AG08395 (cell line): Measurements from ENCODE around the gene CD300E.
"Not testable (repeated sequence)": the region's sequence is repeated elsewhere in the genome, so short reads cannot be mapped to it uniquely, and the experiment has no call there.

Experiments used
- DNase-seq: peaks from one replicate; pipeline ENCODE4 v3.0.0; 2012; ENCODE audit warnings: mixed read lengths, low spot score

Gene CD300E

GRCh38 chr17:74599023-74599399 lies 24.5 kb downstream of the CD300E start:
- no peak for DNase-seq

DNA sequence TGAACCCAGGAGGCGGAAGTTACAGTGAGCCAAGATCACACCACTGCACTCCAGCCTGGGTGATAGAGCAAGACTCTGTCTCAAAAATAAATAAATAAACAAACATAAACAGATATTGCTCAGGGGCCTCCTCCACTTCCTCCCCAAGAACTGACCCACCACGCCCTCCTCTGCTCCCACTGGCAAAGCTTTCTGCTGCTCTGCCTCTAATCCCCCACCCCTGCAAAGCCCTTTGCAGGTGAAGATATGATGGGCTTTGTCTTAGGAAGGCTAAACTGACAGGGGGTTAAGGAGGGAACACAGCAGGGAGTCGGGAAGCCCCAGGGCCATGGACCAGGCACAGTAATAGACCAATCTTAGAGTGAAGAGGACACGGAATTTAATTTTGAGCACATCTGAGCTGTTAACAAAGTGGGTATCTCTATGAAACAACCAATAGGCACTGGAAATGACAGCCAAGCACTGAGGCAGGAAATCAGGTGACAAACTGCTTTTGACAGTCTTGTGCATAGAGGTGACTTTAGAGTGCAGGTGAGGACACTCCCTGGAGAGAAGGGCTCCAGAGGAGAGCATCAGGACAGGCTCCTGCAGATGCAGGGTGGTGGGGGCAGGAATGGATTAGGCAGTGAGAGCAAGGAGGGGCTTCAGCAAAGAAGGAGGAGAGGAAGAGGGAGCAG lies 25.1 kb downstream of the CD300E start:
- DNase-seq, result no peak

- DNase-seq, result no peak
These were observed 26.3 kb downstream of the CD300E start for GRCh38 chr17:74597069-74597790.

DNA sequence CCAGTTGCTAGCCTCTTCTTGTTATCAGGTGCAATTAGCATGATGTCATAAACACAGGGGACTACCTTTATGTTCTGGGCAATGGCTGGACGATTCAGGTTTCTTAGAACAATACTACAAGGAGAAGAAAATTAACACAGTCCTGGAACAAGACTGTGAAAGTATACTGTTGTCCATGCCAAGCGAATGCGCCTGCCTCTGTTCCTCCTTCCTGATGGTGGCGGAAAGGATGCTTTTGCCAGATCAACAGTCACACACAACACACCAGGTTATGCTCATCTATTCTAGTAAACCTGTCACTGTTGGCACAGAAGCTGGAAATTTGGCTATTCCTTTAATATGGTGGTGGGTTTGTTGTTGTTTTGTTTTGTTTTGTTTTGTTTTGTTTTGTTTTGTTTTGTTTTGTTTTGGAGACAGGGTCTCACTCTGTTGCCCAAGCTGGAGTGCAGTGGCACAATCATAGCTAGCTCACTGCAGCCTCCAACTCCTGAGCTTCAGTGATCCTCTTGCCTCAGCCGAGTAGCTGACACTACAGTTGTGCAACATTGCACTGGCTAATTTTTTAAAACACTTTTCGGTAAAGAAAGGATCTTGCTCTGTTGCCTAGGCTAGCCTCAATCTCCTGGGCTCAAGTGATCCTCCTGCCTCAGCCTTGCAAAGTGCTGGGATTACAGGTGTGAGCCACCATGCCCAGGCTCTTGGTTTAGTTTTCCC lies 28.3 kb downstream of the CD300E start:
- DNase-seq, result no peak

DNA sequence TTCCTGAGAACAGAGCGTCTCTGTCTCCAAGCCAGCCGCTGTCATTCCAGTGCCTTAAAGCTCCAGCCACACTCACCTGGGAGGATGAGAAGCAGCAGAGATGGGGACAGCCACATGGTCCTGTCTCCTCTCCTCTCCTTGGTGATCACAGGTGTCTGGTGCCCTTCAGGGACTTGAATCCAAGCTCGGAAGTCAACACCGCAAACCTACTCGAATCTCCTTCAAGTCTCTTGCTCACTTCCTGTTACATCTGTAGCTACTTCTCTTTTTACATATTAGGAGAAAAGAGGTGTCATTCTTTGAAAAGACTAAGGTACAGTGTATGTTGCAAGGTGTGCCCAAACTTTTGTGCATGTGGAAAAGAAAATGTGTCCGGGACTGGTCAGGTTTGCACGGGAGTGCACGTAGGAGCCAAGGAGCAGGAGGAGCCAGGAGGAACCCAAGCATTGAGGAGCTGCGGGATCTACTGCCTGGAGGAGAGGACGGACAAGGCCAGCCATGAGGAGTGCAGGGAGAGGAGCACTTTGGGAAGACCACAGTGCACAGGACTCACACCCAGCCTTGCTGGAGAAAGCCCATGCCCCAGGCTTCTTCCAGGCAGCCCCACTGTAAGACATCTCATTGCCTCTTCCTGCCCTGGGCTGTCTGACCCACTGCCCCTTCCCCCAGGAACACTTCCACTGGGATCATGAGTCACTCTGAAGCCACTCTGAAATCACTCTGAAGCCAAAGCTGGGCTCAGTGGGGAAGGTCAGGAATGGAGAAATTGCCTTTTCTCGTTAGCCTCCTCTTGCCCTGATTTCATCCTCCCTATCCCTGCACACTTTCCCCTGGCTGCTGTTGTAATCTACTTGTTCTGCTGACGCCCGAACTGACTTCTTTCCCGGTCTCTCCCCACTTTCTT lies 31.2 kb downstream of the CD300E start, which contains the start of gene CD300LD:
Gene CD300LD, minus strand, starts transcription at position 197 of the 904 bp plus-strand sequence. Its CDS starts 81 bp downstream, at position 116.
- DNase-seq, result no peak

- no peak for DNase-seq
These were observed 32.0 kb downstream of the CD300E start for GRCh38 chr17:74591503-74591902.

DNA sequence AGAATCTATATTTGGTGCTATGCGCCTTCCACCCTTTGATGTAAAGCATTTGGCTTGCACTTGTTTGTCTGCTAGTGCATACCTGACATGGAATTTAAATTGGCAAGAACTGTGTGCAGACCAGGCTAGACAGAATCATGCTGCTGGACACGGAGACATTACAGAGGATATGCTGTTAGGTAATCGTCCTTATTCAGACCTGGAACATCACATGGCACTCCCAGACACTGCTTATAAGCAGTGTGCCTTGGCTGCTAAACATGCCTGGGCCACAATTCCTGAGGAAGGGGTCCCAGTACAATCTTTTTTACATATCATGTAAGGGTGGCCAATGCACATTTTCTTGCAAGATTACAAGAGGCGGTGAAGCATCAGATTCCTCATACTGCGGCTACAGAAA lies 37.8 kb downstream of the CD300E start:
- no peak for DNase-seq

- no peak for DNase-seq
These were observed 39.1 kb downstream of the CD300E start for GRCh38 chr17:74584292-74585060.

DNA sequence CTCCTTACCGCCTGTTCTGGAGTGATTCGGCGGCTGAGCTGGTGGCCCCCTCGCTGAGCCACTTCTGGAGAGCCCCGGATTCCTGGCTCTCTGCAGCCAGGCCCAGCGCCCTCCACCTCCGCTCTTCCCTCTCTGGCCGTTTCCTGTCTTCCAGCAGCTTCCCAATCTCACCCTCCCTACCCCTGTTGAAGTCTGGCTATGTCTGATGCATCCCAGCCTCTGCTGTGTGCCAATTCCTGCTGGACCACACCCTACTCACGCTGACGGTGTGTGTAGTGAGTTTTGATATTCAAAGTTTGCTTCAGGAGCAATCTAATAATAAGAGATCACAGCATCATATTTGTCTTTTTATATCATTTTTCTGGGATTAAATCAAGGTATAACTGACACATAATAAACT lies 40.9 kb downstream of the CD300E start:
- no peak for DNase-seq

DNA sequence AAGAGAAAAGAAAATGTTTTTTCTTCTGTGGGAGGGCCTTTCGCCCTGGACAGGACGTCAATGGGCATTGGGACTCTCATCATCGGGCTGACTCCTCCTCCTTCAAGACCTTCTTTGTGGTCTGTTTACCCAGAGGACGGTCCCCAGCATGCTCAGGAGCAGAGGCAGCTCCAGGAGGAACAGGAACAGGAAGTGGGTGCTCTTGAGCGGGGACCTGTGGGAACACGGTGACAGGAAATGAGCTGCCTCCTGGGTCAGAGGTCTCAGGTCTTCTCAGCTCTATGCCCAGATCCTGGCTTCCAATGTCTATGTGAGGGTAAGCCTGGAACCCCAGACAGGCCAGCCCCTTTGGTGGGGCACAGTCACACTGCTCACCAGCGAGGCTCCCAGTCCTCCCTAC lies 43.6 kb downstream of the CD300E start:
- no peak for DNase-seq

- no peak for DNase-seq
These were observed 44.6 kb downstream of the CD300E start for GRCh38 chr17:74578979-74579378.

DNA sequence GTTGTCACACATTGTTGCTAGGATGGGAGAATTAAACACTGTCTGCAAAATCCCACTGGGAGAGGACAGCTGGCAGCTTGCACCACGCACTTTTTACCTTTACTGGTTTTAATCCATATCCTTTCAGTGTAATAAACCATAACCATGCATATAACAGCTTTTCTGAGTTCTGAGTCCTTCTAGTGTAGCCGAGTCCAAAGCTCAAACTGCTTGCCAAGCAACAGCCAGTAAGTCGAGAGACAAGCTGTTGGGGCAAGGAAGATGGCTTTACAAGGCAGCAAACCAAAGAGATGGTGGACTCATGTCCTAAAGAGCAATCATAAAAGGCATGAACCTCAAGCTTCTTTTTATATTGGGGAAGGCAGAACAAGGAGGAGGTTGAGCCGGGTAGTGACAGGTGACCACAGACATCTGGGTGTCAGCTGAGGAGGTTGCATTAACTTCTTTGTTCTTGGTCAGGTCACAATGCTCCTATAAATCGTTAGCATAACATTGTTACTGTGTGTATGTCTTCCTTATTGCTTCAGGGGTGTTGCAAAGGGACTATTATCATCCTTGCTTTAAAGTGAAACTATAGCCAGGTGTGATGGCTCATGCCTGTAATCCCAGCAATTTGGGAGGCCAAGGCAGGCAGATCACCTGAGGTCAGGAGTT lies 48.9 kb downstream of the CD300E start:
- DNase-seq, result no peak

GRCh38 chr17:74573635-74574034 lies 49.9 kb downstream of the CD300E start:
- not testable (repeated sequence) for DNase-seq

GRCh38 chr17:74573169-74573568 lies 50.4 kb downstream of the CD300E start:
- no peak for DNase-seq

- no peak for DNase-seq
These were observed 51.8 kb downstream of the CD300E start for GRCh38 chr17:74571621-74572270.

GRCh38 chr17:74569020-74570003 lies 54.2 kb downstream of the CD300E start:
- peak; percentile 88 for DNase-seq

DNA sequence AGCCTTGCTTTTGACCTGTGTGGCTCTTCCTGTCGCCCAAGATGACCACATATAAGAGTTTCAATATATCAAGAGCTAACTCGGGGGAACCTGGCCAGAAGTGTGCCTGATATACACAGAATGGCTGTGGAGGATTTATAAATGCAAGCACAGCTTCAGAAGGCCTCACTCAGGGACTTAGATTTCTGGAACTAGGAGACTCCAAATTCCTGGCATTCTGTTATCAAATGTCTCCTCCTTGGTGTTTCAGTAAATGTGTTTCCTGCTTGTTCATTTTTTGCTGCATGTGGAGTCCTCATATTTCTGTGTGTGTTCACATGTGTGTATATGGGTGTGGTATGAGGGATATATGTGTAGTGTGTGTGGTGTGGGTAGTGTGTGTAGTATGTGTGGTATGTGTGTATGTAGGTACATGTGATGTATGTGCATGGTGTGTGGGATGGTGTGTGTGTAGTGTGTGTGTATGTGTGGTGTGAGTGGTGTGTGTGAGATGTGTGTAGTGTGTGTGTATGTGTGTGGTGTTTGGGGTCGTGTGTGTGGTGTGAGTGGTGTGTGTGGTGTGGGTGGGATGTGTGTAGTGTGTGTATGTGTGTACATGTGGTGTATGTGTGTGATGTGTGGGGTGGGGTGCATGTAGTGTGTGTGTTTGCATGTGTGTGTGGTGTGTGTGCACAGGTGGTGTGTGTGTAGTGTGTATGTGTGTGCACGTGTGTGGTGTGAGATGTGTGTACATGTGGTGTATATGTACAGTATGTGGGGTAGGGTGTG lies 55.2 kb downstream of the CD300E start:
- DNase-seq, result no peak

- no peak for DNase-seq
These were observed 56.1 kb downstream of the CD300E start, which contains the start of gene CD300H for GRCh38 chr17:74567397-74567796. CD300H (minus strand) TSS chr17:74567509.
